SU-DHL-6 (cell line): ENCODE data around the gene ZNF860.
"Not testable (repeated sequence)": the region's sequence is repeated elsewhere in the genome, so short reads cannot be mapped to it uniquely, and the experiment has no call there.

ENCODE experiments used
- H2AFZ ChIP-seq: fragments of 200-600 bp; sonication (generic); 2 replicates; pipeline ENCODE4 v1.6.1; 2014; ENCODE audit warnings: low read depth, mild to moderate bottlenecking, moderate library complexity, mixed read lengths, antibody characterized with exemption, low read length; ENCODE audit not compliant: severe bottlenecking
- H3F3A ChIP-seq: fragments of 200-600 bp; shearing (Covaris generic); 2 replicates; pipeline ENCODE4 v1.6.0; 2016; ENCODE audit warnings: antibody characterized with exemption, mild to moderate bottlenecking; ENCODE audit not compliant: insufficient read depth
- H3K27ac ChIP-seq: fragments of 200-600 bp; sonication (generic); 2 replicates; pipeline ENCODE4 v1.5.1; 2016; ENCODE audit warnings: low read depth, mild to moderate bottlenecking, low read length, moderate library complexity, mixed read lengths
- H3K27me3 ChIP-seq: fragments of 200-600 bp; sonication (generic), shearing (Covaris generic); 2 replicates; pipeline ENCODE4 v1.6.0; 2014; ENCODE audit warnings: mild to moderate bottlenecking, low read length
- H3K36me3 ChIP-seq: fragments of 200-600 bp; sonication (generic); 2 replicates; pipeline ENCODE4 v1.6.1; 2014; ENCODE audit warnings: mild to moderate bottlenecking, low read length, mixed read lengths
- H3K4me2 ChIP-seq: fragments of 300-600, 200-600 bp; shearing (Covaris generic), sonication (generic); 2 replicates; pipeline ENCODE4 v1.6.0; 2014; ENCODE audit warnings: low read length, low read depth, mild to moderate bottlenecking; ENCODE audit not compliant: poor library complexity, severe bottlenecking
- H3K4me3 ChIP-seq: fragments of 200-600 bp; sonication (generic); 2 replicates; pipeline ENCODE4 v1.5.1; 2014; ENCODE audit warnings: antibody characterized with exemption, low read length, mild to moderate bottlenecking, mixed read lengths; ENCODE audit not compliant: insufficient read depth, poor library complexity, severe bottlenecking
- H3K79me2 ChIP-seq: fragments of 200-600 bp; sonication (generic); 2 replicates; pipeline ENCODE4 v1.6.1; 2014; ENCODE audit warnings: mild to moderate bottlenecking, low read length, moderate library complexity; ENCODE audit not compliant: insufficient read depth
- H3K9ac ChIP-seq: fragments of 200-600 bp; sonication (generic); 2 replicates; pipeline ENCODE4 v1.7.0; 2014; ENCODE audit warnings: mild to moderate bottlenecking, low read length
- H3K9me2 ChIP-seq: fragments of 200-600 bp; sonication (generic); replicated peaks from 2 replicates; pipeline ENCODE4 v1.6.1; 2014; ENCODE audit warnings: low read length; ENCODE audit not compliant: insufficient read depth
- H3K9me3 ChIP-seq: fragments of 200-600 bp; sonication (generic); 2 replicates; pipeline ENCODE4 v1.6.1; 2014; ENCODE audit warnings: low read length, mixed read lengths; ENCODE audit not compliant: insufficient read depth
- H4K20me1 ChIP-seq: fragments of 200-600 bp; sonication (generic); 2 replicates; pipeline ENCODE4 v1.6.1; 2014; ENCODE audit warnings: low read depth, mild to moderate bottlenecking, antibody characterized with exemption, low read length, moderate library complexity, mixed read lengths
- CTCF ChIP-seq: fragments of 200-600 bp; sonication (generic); IDR thresholded peaks from one replicate; pipeline ENCODE4 v1.5.1; 2017; ENCODE audit warnings: antibody characterized with exemption, mild to moderate bottlenecking, low read length, moderate library complexity; ENCODE audit not compliant: insufficient read depth, poor library complexity, severe bottlenecking
- EZH2phosphoT487 ChIP-seq: fragments of 200-600 bp; sonication (generic), shearing (Covaris generic); conservative IDR thresholded peaks from 2 replicates; pipeline ENCODE4 v1.6.1; 2018; ENCODE audit warnings: mild to moderate bottlenecking, antibody characterized with exemption, low read length, moderate library complexity, mixed read lengths

ZNF860 gene

GRCh38 chr3:31988271-31988670 is 6.7 kb downstream of the ZNF860 start:
- H3K79me2 ChIP-seq = peaks cover 40% of the 10 kb centered on the region
- TF ChIP-seq CTCF (no peak), EZH2phosphoT487 (no peak)
- H3K4me2 ChIP-seq = no peak overlapping the region
- H3K9me3 ChIP-seq = peaks cover 26% of the 10 kb centered on the region; the same call in 1 of the 2 replicates
- H3K9ac ChIP-seq = no peak overlapping the region
- H3K4me3 ChIP-seq = no peak overlapping the region
- H4K20me1 ChIP-seq = no peaks in the 10 kb centered on the region
- no peaks in the 10 kb centered on the region for H3K9me2 ChIP-seq
- H2AFZ ChIP-seq = no peak overlapping the region
- H3K27me3 ChIP-seq = no peaks in the 10 kb centered on the region
- H3F3A ChIP-seq = no peaks in the 10 kb centered on the region
- no peak overlapping the region for H3K27ac ChIP-seq
- H3K36me3 ChIP-seq = peaks cover 63% of the 10 kb centered on the region

GRCh38 chr3:31992995-31993394 is 11.4 kb downstream of the ZNF860 start:
- not testable (repeated sequence) for H3F3A ChIP-seq, H3K27ac ChIP-seq, H3K27me3 ChIP-seq, H4K20me1 ChIP-seq, H3K79me2 ChIP-seq, H3K4me3 ChIP-seq, H3K4me2 ChIP-seq, H3K9ac ChIP-seq, H2AFZ ChIP-seq, H3K9me2 ChIP-seq
- Histone ChIP-seq H3K9me3 (peaks cover 20% of the 10 kb centered on the region; the same call in 1 of the 2 replicates), H3K36me3 (peaks cover 41% of the 10 kb centered on the region)

- 0 out of 2 replicates have a peak, but pooled peaks cover 2% of the 10 kb centered on the region for H3F3A ChIP-seq
- no peak overlapping the region for H3K9ac ChIP-seq
- H3K27ac ChIP-seq = no peak overlapping the region
- H3K9me3 ChIP-seq = peaks cover 15% of the 10 kb centered on the region; the same call in 1 of the 2 replicates
- H4K20me1 ChIP-seq = no peaks in the 10 kb centered on the region
- H3K9me2 ChIP-seq = no peaks in the 10 kb centered on the region
- no peaks in the 10 kb centered on the region; the same call in 1 of the 2 replicates for H3K79me2 ChIP-seq
- no peaks in the 10 kb centered on the region for H3K27me3 ChIP-seq
- no peak overlapping the region for H2AFZ ChIP-seq
- H3K4me3 ChIP-seq = no peak overlapping the region
- H3K4me2 ChIP-seq = no peak overlapping the region
- TF ChIP-seq EZH2phosphoT487 (no peak), CTCF (no peak)
- H3K36me3 ChIP-seq = peaks cover 35% of the 10 kb centered on the region
These were observed 12.3 kb downstream of the ZNF860 start for GRCh38 chr3:31993843-31994242.

GRCh38 chr3:31995026-31995425 is 13.5 kb downstream of the ZNF860 start:
- not testable (repeated sequence) for H3K9me2 ChIP-seq, H3K9me3 ChIP-seq, H3K9ac ChIP-seq, H3F3A ChIP-seq, H4K20me1 ChIP-seq, H3K27ac ChIP-seq, H3K79me2 ChIP-seq, H3K4me2 ChIP-seq, H2AFZ ChIP-seq, H3K27me3 ChIP-seq, H3K4me3 ChIP-seq
- peaks cover 23% of the 10 kb centered on the region for H3K36me3 ChIP-seq
